Nephron (organoid): ENCODE measurements around the gene BAIAP2L1.
"Not testable (repeated sequence)": the region's sequence is repeated elsewhere in the genome, so short reads cannot be mapped to it uniquely, and the experiment has no call there.

ENCODE experiments used
- H3K27ac Mint-ChIP-seq, 3 experiments: 2 replicates each; pipeline ENCODE4 v1.8.0; 2020; ENCODE audit warnings: mixed read lengths in 3 of 3, mild to moderate bottlenecking in 2 of 3, moderate library complexity in 1 of 3
- H3K27me3 Mint-ChIP-seq: 2 replicates; pipeline ENCODE4 v1.8.0; 2021; ENCODE audit warnings: low read depth, mild to moderate bottlenecking, moderate library complexity, mixed read lengths
- H3K36me3 Mint-ChIP-seq: 2 replicates; pipeline ENCODE4 v1.8.0; 2020; ENCODE audit warnings: low read depth, mixed read lengths
- H3K4me1 Mint-ChIP-seq: 2 replicates; pipeline ENCODE4 v1.8.0; 2020; ENCODE audit warnings: mixed read lengths
- H3K4me3 Mint-ChIP-seq, 3 experiments: 2 replicates each; pipeline ENCODE4 v1.8.0; 2020; ENCODE audit warnings: mild to moderate bottlenecking in 3 of 3, mixed read lengths in 3 of 3, moderate library complexity in 2 of 3
- H3K9me3 Mint-ChIP-seq: 2 replicates; pipeline ENCODE4 v1.8.0; 2020; ENCODE audit warnings: mixed read lengths
- CTCF ChIP-seq, 3 experiments: fragments of 200-600 bp; sonication (generic); IDR thresholded peaks; one replicate each; pipeline ENCODE4 v1.5.0; 2021; ENCODE audit warnings: antibody characterized with exemption in 3 of 3; ENCODE audit not compliant: unreplicated experiment in 3 of 3

Gene BAIAP2L1

GRCh38 chr7:98317366-98318040, 83.4 kb downstream of the BAIAP2L1 start:
- no peak for TF ChIP-seq CTCF (IDR thresholded peaks at IDR 0.05; ENCODE audit: unreplicated experiment in 3 of 3)
- Mint-ChIP-seq H3K27ac (no peak overlapping the region), H3K27me3 (no peaks in the 10 kb centered on the region), H3K4me1 (no peaks in the 10 kb centered on the region), H3K9me3 (peaks cover 2% of the 10 kb centered on the region), H3K36me3 (peaks cover 38% of the 10 kb centered on the region), H3K4me3 (no peak overlapping the region)

- not testable (repeated sequence) for H3K9me3 Mint-ChIP-seq, H3K27ac Mint-ChIP-seq, H3K4me3 Mint-ChIP-seq, H3K27me3 Mint-ChIP-seq, H3K4me1 Mint-ChIP-seq
- peaks cover 46% of the 10 kb centered on the region for H3K36me3 Mint-ChIP-seq
Observed at GRCh38 chr7:98315994-98316527, 84.8 kb downstream of the BAIAP2L1 start.

DNA sequence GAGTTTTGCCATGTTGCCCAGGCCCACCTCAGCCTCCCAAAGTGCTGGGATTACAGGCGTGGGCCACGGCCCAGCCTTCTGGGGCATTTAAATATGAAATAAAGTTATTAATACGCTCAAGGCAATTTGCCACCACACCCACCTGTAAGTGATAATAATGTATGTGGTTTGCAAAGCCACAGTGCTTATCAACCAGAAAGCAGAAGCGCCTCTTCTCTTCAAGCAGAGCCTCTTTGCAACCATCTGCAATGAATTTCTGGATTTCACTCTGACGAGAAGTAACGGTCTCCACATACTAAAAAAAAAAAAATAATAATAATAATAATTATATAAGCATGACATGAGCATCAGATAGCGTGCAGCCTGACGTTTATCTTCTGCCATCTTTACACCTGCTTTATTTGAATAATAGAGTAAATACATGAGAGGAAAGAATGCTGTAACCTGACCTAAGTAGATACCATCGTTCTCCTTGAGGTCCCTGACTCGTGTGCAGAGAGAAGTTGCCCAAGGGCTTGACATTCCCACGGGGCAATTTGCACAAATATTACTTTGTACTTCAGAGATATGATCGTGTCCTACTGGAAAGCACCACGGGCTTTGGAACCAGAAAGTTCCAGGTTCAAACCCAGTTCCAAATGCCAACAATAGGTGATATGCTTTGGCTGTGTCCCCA, 85.4 kb downstream of the BAIAP2L1 start:
- Mint-ChIP-seq H3K9me3 (peaks cover 2% of the 10 kb centered on the region), H3K27me3 (no peaks in the 10 kb centered on the region), H3K4me3 (no peak overlapping the region), H3K27ac (no peak overlapping the region), H3K4me1 (no peaks in the 10 kb centered on the region), H3K36me3 (peaks cover 46% of the 10 kb centered on the region)
- TF ChIP-seq CTCF (IDR thresholded peaks at IDR 0.05; ENCODE audit: unreplicated experiment in 3 of 3) = no peak

GRCh38 chr7:98314469-98314868, 86.4 kb downstream of the BAIAP2L1 start:
- H3K4me1 Mint-ChIP-seq = no peaks in the 10 kb centered on the region
- no peak overlapping the region for H3K4me3 Mint-ChIP-seq
- no peaks in the 10 kb centered on the region for H3K27me3 Mint-ChIP-seq
- H3K9me3 Mint-ChIP-seq = peaks cover 2% of the 10 kb centered on the region
- no peak overlapping the region for H3K27ac Mint-ChIP-seq
- no peak for TF ChIP-seq CTCF (IDR thresholded peaks at IDR 0.05; ENCODE audit: unreplicated experiment in 3 of 3)
- H3K36me3 Mint-ChIP-seq = peaks cover 49% of the 10 kb centered on the region

GRCh38 chr7:98312201-98312600, 88.7 kb downstream of the BAIAP2L1 start:
- Mint-ChIP-seq H3K4me1 (no peaks in the 10 kb centered on the region), H3K36me3 (peaks cover 56% of the 10 kb centered on the region), H3K4me3 (no peak overlapping the region), H3K27me3 (no peaks in the 10 kb centered on the region), H3K9me3 (peaks cover 2% of the 10 kb centered on the region), H3K27ac (no peak overlapping the region)
- TF ChIP-seq CTCF (IDR thresholded peaks at IDR 0.05; ENCODE audit: unreplicated experiment in 3 of 3) = no peak

- H3K4me1 Mint-ChIP-seq = no peaks in the 10 kb centered on the region
- TF ChIP-seq CTCF (IDR thresholded peaks at IDR 0.05; ENCODE audit: unreplicated experiment in 3 of 3) = no peak
- H3K4me3 Mint-ChIP-seq = no peak overlapping the region
- no peaks in the 10 kb centered on the region for H3K9me3 Mint-ChIP-seq
- no peak overlapping the region for H3K27ac Mint-ChIP-seq
- no peaks in the 10 kb centered on the region for H3K27me3 Mint-ChIP-seq
- peaks cover 43% of the 10 kb centered on the region for H3K36me3 Mint-ChIP-seq
Observed at GRCh38 chr7:98309566-98309965, 91.3 kb downstream of the BAIAP2L1 start.
